ENCODE measurements around the gene NCOA7.
"Not testable (repeated sequence)": the region's sequence is repeated elsewhere in the genome, so short reads cannot be mapped to it uniquely, and the experiment has no call there.

NCOA7 gene

GRCh38 chr6:125841356-125842090 lies 50.8 kb downstream of the NCOA7 start:
- no peak for DNase-seq

- DNase-seq: no peak
Measured at GRCh38 chr6:125842091-125842626, 51.4 kb downstream of the NCOA7 start.

GRCh38 chr6:125843593-125843992 lies 52.8 kb downstream of the NCOA7 start:
- DNase-seq: no peak

- no peak for DNase-seq
Measured at GRCh38 chr6:125844989-125845388, 54.2 kb downstream of the NCOA7 start.

GRCh38 chr6:125846292-125847024 lies 55.7 kb downstream of the NCOA7 start:
- DNase-seq: peak in 1 of 2 experiments; percentile 59

- not testable (repeated sequence) for DNase-seq
Measured at GRCh38 chr6:125848286-125848685, 57.5 kb downstream of the NCOA7 start.

GRCh38 chr6:125850361-125850760 lies 59.6 kb downstream of the NCOA7 start:
- no peak for DNase-seq

- DNase-seq: no peak
Measured at GRCh38 chr6:125852587-125852986, 61.8 kb downstream of the NCOA7 start.

GRCh38 chr6:125853168-125853567 lies 62.4 kb downstream of the NCOA7 start:
- no peak for DNase-seq

GRCh38 chr6:125853756-125854155 lies 63.0 kb downstream of the NCOA7 start:
- no peak for DNase-seq

GRCh38 chr6:125854355-125854754 lies 63.6 kb downstream of the NCOA7 start:
- no peak for DNase-seq

GRCh38 chr6:125855783-125856182 lies 65.0 kb downstream of the NCOA7 start:
- DNase-seq: no peak

- DNase-seq: no peak
Measured at GRCh38 chr6:125857846-125858245, 67.1 kb downstream of the NCOA7 start.

GRCh38 chr6:125858427-125859320 lies 67.9 kb downstream of the NCOA7 start:
- DNase-seq: peak in 1 of 2 experiments; percentile 39

GRCh38 chr6:125859727-125860126 lies 69.0 kb downstream of the NCOA7 start:
- no peak for DNase-seq

GRCh38 chr6:125863023-125863422 lies 72.3 kb downstream of the NCOA7 start:
- no peak for DNase-seq

GRCh38 chr6:125865015-125865414 lies 74.3 kb downstream of the NCOA7 start:
- DNase-seq: no peak

- DNase-seq: no peak
Measured at GRCh38 chr6:125866433-125866832, 75.7 kb downstream of the NCOA7 start.

- peak in 1 of 2 experiments; percentile 10 for DNase-seq
Measured at GRCh38 chr6:125867483-125867942, 76.8 kb downstream of the NCOA7 start.

GRCh38 chr6:125868252-125868651 lies 77.5 kb downstream of the NCOA7 start:
- DNase-seq: no peak

GRCh38 chr6:125868678-125869395 lies 78.1 kb downstream of the NCOA7 start:
- no peak for DNase-seq

GRCh38 chr6:125869427-125869826 lies 78.7 kb downstream of the NCOA7 start:
- no peak for DNase-seq
